GM21825 (cell line): ENCODE data around the gene GBA2.

Experiments used
- ATAC-seq: cut with Tn5 transposase; IDR thresholded peaks from one replicate; pipeline ENCODE4 v1.9.1; 2021; ENCODE audit warnings: mild to moderate bottlenecking, moderate library complexity; ENCODE audit not compliant: unreplicated experiment

The GBA2 gene

GRCh38 chr9:35748858-35749514 lies at the start of gene GBA2, which contains the start of gene RGP1:
Gene GBA2, minus strand, starts transcription at chr9:35749228. Its CDS starts 524 bp downstream, at chr9:35748704.
Gene RGP1, plus strand, starts transcription at chr9:35749287. Its CDS starts 469 bp downstream, at chr9:35749756.
- ATAC-seq, result peak; percentile 73

- no peak for ATAC-seq
These were observed 48.5 kb upstream of the GBA2 start for GRCh38 chr9:35797311-35798109.

GRCh38 chr9:35795695-35796094 lies 46.7 kb upstream of the GBA2 start:
- ATAC-seq, result no peak

GRCh38 chr9:35793461-35793860 lies 44.4 kb upstream of the GBA2 start:
- ATAC-seq, result no peak

DNA sequence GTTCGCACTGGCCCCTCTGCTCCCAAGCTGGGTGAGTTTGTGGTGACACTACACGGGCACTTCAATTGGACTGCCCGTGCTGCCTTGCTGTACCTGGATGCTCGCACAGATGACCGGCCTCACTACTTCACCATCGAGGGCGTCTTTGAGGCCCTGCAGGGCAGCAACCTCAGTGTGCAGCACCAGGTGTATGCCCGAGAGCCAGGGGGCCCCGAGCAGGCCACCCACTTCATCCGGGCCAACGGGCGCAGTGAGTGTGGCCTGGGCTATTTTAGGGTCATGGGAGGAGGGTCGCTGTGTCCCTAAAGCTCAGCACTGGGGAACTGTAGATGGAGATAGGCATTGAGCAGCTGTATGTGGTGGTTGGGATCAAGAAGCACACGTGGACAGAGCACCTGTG lies 43.8 kb upstream of the GBA2 start:
- ATAC-seq, result no peak

GRCh38 chr9:35792024-35792813 lies 43.2 kb upstream of the GBA2 start:
- ATAC-seq, result no peak

DNA sequence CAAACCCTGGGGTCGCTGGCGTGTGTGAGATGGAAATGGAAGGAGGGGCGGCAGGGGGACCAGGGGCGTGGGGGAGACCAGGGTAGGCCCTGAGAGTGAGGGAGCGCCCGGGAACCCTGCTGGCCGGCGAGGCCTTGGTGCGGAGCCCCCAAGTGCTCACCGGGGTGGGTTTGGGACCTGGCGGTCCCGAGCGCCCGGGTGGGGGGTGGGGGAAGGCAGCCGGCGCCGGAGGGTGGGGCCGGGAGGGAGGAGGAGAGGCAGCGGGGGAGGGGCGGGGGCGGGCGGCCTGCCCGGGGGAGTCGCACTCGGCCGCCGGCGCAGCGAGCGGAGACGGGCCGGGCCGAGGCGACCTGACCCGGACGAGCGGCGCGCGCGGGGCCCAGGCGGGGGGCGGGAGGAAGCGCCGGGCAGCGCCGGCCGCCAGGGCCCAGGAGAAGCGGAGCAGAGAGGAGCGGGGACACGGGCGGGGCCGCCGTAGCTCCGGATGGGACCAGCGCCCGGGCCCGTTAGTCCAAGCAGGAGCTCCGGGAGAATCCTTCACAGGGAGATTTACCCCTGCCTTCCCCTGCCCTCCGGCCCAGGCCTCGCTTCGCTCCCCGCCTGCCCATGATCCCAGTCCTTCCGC lies 42.4 kb upstream of the GBA2 start, which contains the start of gene NPR2:
Gene NPR2, plus strand, starts transcription at position 295 of the 625 bp plus-strand sequence. CDS start 818 bp downstream, outside the sequence.
- ATAC-seq, result no peak

DNA sequence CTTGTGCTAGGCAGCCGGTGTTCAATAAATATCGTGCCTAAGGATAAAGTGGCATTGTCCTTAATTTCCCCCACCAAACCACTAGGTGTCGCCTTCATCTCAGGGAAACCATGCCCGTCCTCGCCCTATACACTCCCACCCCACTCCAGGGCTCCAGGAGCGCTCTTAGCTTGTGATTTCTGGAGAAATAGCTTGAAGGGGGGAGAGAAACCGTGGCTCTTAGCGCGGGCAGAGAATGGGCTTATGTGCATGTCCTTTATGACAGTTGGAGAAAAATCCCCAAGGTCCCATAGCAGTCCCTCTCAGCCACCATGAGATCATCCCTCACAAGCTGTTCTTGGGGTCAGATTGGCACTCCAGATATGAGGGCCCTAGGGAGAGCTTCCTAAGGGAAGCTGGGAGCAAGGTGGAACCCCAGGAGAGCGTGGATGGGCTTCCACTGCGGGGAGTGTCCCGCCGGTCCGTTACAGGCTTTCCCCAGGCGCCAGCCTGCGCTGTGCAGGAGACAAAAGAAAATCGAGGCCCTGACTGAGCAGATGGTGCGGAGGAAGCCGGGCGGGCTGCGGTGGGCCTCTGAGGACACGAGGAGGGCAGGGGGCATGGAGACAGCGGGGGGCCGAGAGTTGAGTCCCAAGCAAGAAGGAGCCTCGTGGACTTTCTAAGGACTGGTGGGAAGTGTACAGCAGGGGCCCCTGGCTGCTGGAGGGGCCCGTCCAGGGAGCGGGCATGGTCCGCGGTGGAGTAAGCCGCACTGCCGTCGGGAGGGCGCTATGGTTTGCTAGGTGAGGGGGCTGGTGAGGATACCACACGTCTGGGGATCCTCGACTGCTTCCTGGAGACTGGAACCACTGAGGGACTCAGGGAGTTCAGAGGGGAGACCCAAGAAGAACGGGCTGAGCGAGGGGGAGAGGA lies 41.6 kb upstream of the GBA2 start:
- no peak for ATAC-seq

- no peak for ATAC-seq
These were observed 41.0 kb upstream of the GBA2 start for GRCh38 chr9:35790025-35790384.

GRCh38 chr9:35789541-35789940 lies 40.5 kb upstream of the GBA2 start:
- no peak for ATAC-seq

- ATAC-seq, result no peak
These were observed 34.4 kb upstream of the GBA2 start for GRCh38 chr9:35783418-35783817.

- ATAC-seq, result no peak
These were observed 32.0 kb upstream of the GBA2 start for GRCh38 chr9:35781066-35781465.

GRCh38 chr9:35778496-35778895 lies 29.5 kb upstream of the GBA2 start:
- ATAC-seq, result no peak

GRCh38 chr9:35776018-35776417 lies 27.0 kb upstream of the GBA2 start:
- no peak for ATAC-seq

- no peak for ATAC-seq
These were observed 26.0 kb upstream of the GBA2 start for GRCh38 chr9:35774907-35775635.

DNA sequence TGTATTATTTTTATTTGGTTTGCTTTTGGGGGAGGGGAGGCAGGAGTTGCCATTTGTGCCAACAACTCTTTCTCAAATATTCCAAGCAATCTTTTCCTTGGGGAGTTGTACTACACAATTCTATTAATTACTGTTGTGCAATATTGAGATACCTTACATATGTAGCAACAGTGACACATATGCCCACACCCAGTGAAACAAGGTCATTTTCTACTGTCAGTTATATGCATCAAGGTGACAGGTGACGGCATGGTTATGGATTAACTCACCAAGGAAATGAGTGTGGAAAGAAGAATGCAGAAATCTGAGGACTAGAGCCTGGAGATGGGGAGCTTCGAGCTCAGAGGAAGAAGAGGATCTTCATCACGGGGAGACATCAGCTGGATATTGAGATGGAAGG lies 22.9 kb upstream of the GBA2 start:
- no peak for ATAC-seq

GRCh38 chr9:35771534-35771933 lies 22.5 kb upstream of the GBA2 start:
- ATAC-seq, result no peak

DNA sequence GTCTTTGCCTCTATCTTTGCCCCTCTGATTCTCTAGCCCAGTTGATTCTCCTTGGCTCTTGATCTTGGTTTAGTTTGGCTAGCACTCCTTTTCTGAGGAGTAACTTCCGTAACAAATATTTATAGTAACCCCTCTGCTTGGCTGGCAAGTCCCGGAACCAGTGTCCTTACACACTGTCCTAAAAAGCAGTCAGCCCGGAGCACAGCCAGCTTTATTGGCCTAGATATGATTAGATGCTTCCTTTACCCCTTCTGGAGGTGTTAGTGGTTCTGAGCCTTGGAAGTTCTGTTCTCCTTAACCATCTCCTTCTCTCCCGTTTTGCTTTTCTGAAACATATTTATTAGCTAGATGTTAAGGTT lies 22.0 kb upstream of the GBA2 start:
- no peak for ATAC-seq

DNA sequence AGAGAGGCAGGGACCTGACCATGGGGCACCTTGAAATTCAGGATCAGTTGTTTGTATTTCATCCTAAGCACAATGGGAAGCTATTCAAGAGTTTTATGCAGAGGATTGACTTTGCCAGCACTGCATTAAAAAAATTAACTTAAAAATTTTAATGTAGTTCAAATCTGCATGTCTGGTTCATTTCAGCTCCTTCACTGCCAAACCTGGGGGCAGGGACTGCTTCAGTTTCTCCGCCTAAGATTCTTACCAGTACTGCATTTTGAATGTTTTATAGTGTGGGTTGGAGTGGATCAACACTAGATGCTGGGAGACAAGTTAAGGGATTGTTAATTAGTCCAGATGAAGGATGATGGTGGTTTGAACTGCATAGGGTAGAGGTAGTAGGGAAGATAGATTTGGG lies 20.7 kb upstream of the GBA2 start:
- no peak for ATAC-seq
